Thoracic aorta (tissue), 2 donors: Measurements from ENCODE around the gene MAP1B. TPM values are rescaled to one million over a fixed set of nuclear protein-coding genes. Genes with fewer than 3 reads are reported as not detected.
A peak's percentile ranks its signal among the peaks of the same experiment; 100 is the strongest.

Experiments used
- ATAC-seq: fragments of 150-250 bp; one replicate; pipeline ENCODE4 v1.8.0; 2017; ENCODE audit warnings: low read depth; ENCODE audit not compliant: insufficient number of reproducible peaks, low FRiP score
- DNase-seq: peaks from one replicate; pipeline ENCODE4 v3.0.0-alpha.2; 2020; ENCODE audit warnings: low spot score
- H3K27ac ChIP-seq, 2 donors: fragments of 200-600 bp; sonication (generic); 1 replicate in 1 of 2; 2 replicates in 1 of 2; pipeline ENCODE4 v1.5.1; 2016; ENCODE audit warnings: mild to moderate bottlenecking in 2 of 2, moderate library complexity in 2 of 2
- H3K27me3 ChIP-seq: fragments of 200-600 bp; sonication (generic); replicated peaks from 2 replicates; pipeline ENCODE4 v1.6.0; 2016; ENCODE audit warnings: mild to moderate bottlenecking; ENCODE audit not compliant: insufficient read depth
- H3K36me3 ChIP-seq: fragments of 200-600 bp; sonication (generic); one replicate; pipeline ENCODE4 v1.5.1; 2016
- H3K4me1 ChIP-seq, 2 donors: fragments of 200-600 bp; sonication (generic); 1 replicate in 1 of 2; 2 replicates in 1 of 2; pipeline versions ENCODE4 v1.5.1 to v1.6.0; 2016; ENCODE audit warnings: low read depth in 2 of 2, mild to moderate bottlenecking in 1 of 2; ENCODE audit not compliant: control insufficient read depth in 1 of 2
- H3K4me3 ChIP-seq: fragments of 200-600 bp; sonication (generic); 2 replicates; pipeline ENCODE4 v1.5.1; 2016; ENCODE audit warnings: mild to moderate bottlenecking
- H3K9me3 ChIP-seq: fragments of 200-600 bp; sonication (generic); 2 replicates; pipeline ENCODE4 v1.5.1; 2016
- CTCF ChIP-seq: fragments of 200-600 bp; sonication (generic); IDR thresholded peaks from one replicate; pipeline ENCODE4 v1.5.1; 2019; ENCODE audit warnings: antibody characterized with exemption
- total RNA-seq, 2 donors: library from RNA; depleted of rRNA; stranded (reverse); fragments of >200 nt; gene quantifications; one replicate each; pipeline versions ENCODE4 v1.1.0 to v1.2.3, GENCODE V29; 2016

MAP1B gene
- total RNA-seq, 2 donors from 2014 or later = 616 to 1,045 TPM

DNA sequence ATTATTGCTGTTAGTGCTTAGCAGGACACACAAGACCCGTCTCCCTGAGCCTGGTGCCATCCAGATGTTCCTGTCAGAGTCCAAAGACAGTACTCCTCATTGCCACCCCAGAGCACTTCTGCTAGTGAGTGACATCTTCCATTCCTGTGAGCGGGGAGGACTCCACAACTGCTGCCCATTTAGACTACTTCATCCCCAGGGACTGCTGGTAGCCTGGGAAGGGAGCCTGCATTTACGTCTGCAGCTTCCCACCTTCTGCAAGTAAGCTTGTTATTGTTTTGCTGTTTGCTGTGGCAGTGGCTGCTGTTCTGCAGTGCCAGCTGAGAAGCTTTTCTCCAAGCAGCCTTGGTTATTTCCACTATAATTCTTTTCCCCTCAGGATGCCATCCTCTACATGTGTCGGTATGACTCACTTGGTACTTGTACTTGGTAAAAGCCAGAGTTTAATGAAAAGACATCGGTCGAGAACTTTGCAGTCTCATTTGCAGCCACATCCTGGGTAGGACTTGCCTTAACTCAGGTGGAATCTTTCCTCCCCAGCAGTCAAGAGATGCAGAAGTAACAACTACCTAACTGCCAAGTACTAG is 10.6 kb upstream of the MAP1B start:
- H3K27me3 ChIP-seq = no peaks in the 10 kb centered on the region
- no peaks in the 10 kb centered on the region for H3K9me3 ChIP-seq
- H3K36me3 ChIP-seq = no peaks in the 10 kb centered on the region
- H3K27ac ChIP-seq = no peak overlapping the region
- no peak for TF ChIP-seq CTCF
- H3K4me1 ChIP-seq = no peaks in the 10 kb centered on the region
- DNase-seq (no peak), ATAC-seq (no peak)
- no peak overlapping the region for H3K4me3 ChIP-seq

DNA sequence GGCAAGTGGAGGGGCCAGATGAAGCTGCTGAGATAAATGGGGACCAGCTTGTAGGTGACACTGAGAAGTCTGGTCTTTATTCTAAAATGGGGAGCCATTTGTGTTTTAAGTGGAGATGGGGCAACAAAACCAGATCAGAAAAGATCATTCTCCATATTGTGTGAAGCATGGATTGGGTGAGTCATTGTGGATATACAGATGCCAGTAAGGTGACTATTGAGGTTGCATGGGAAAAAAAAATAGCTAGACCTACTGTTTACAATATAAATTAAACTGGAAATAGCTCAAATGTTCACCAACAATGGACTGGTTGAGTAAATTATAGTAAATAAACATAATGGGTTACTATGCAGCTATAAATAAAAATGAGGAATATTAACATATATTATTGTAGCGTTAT is 5.4 kb upstream of the MAP1B start:
- no peak overlapping the region for H3K27ac ChIP-seq
- no peaks in the 10 kb centered on the region for H3K36me3 ChIP-seq
- H3K4me1 ChIP-seq = no peaks in the 10 kb centered on the region
- no peak for ATAC-seq
- no peak for TF ChIP-seq CTCF
- no peaks in the 10 kb centered on the region for H3K9me3 ChIP-seq
- no peaks in the 10 kb centered on the region for H3K27me3 ChIP-seq
- DNase-seq = no peak
- no peak overlapping the region for H3K4me3 ChIP-seq

DNA sequence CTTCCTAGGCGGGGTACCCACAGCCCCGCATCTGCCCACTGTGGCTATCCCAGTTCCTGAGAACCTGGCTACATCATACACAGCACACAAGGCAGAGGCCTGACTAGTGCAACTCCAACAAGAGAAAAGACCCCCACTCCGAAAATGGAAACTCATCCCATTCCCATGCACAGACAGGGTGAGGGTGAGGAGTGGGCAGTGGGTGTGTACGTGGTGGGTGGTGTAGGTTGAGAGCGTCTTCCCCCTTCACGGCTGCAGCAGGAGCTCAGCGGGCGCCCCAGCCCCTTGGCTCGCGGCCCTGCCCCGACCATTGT is 501 bp upstream of the MAP1B start:
- TF ChIP-seq CTCF = no peak
- ATAC-seq = no peak
- Histone ChIP-seq H3K27ac (peak overlapping the region; percentile 92 to 99), H3K9me3 (no peaks in the 10 kb centered on the region), H3K4me1 (peaks cover 0 to 2% of the 10 kb centered on the region in 2 donors), H3K36me3 (no peaks in the 10 kb centered on the region), H3K4me3 (peak overlapping the region; percentile 77), H3K27me3 (no peaks in the 10 kb centered on the region)
- no peak for DNase-seq

DNA sequence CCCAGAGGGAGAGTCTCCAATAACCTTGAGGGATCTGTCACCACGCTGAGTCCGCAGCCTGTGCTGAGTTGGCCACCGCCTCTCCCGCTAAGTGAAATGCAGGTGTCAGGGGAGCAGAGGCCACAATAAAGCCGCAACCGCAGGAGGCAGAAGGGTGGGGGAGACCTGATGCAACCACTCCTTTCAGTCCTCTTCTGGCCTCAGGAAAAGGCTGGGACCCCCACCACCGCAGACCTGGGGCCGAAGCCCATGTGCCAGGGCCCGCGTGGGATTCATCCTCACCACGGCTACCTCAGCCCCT is 576 bp downstream of the MAP1B start:
- Histone ChIP-seq H3K4me1 (peaks cover 6 to 13% of the 10 kb centered on the region in 2 donors), H3K27ac (peak overlapping the region; percentile 92 to 99), H3K4me3 (peak overlapping the region; percentile 77), H3K9me3 (no peaks in the 10 kb centered on the region), H3K36me3 (no peaks in the 10 kb centered on the region), H3K27me3 (no peaks in the 10 kb centered on the region)
- TF ChIP-seq CTCF = no peak
- ATAC-seq (peak; percentile 0), DNase-seq (no peak)

- peak; percentile 68 for ATAC-seq
- Histone ChIP-seq H3K4me3 (peak overlapping the region; percentile 77), H3K36me3 (no peaks in the 10 kb centered on the region), H3K9me3 (no peaks in the 10 kb centered on the region), H3K27me3 (no peaks in the 10 kb centered on the region), H3K27ac (peak overlapping the region; percentile 92 to 99), H3K4me1 (peaks cover 7 to 18% of the 10 kb centered on the region in 2 donors)
- TF ChIP-seq CTCF = no peak
- peak; percentile 53 for DNase-seq
Measured at GRCh38 chr5:72108202-72109061, 1.2 kb downstream of the MAP1B start.
